GM23248 (cell line): ENCODE measurements around the gene TH. TPM values are rescaled to one million over a fixed set of nuclear protein-coding genes. Genes with fewer than 3 reads are reported as not detected.

Source experiments
- DNase-seq: peaks from one replicate; pipeline ENCODE4 v3.0.0-alpha.2; 2015
- H2AFZ ChIP-seq: fragments of 200-600 bp; sonication (generic); 2 replicates; pipeline ENCODE4 v1.6.1; 2016; ENCODE audit warnings: antibody characterized with exemption
- H3F3A ChIP-seq: fragments of 200-600 bp; sonication (generic); 2 replicates; pipeline ENCODE4 v1.6.1; 2016; ENCODE audit warnings: mild to moderate bottlenecking, antibody characterized with exemption, mixed run types; ENCODE audit not compliant: insufficient read depth
- H3K27ac ChIP-seq: fragments of 200-600 bp; sonication (generic); 2 replicates; pipeline ENCODE4 v1.5.1; 2016; ENCODE audit warnings: mild to moderate bottlenecking
- H3K27me3 ChIP-seq: fragments of 200-600 bp; sonication (generic); replicated peaks from 2 replicates; pipeline ENCODE4 v1.6.1; 2016; ENCODE audit warnings: mild to moderate bottlenecking; ENCODE audit not compliant: insufficient read depth
- H3K36me3 ChIP-seq: fragments of 200-600 bp; sonication (generic); 2 replicates; pipeline ENCODE4 v1.6.1; 2016; ENCODE audit warnings: low read depth, mild to moderate bottlenecking
- H3K4me1 ChIP-seq: fragments of 200-600 bp; sonication (generic); 2 replicates; pipeline ENCODE4 v1.6.1; 2016; ENCODE audit warnings: mild to moderate bottlenecking; ENCODE audit not compliant: insufficient read depth
- H3K4me2 ChIP-seq: fragments of 200-600 bp; sonication (generic); one replicate; pipeline ENCODE4 v1.6.1; 2016; ENCODE audit warnings: mild to moderate bottlenecking; ENCODE audit not compliant: unreplicated experiment
- H3K4me3 ChIP-seq: fragments of 200-600 bp; sonication (generic); 2 replicates; pipeline ENCODE4 v1.5.1; 2016; ENCODE audit warnings: mild to moderate bottlenecking
- H3K79me2 ChIP-seq: fragments of 200-600 bp; sonication (generic); 2 replicates; pipeline ENCODE4 v1.6.1; 2016; ENCODE audit warnings: mild to moderate bottlenecking; ENCODE audit not compliant: insufficient read depth
- H3K9ac ChIP-seq: fragments of 200-600 bp; sonication (generic); 2 replicates; pipeline ENCODE4 v1.6.1; 2016; ENCODE audit warnings: mild to moderate bottlenecking
- H3K9me2 ChIP-seq: fragments of 200-600 bp; sonication (generic); 2 replicates; pipeline ENCODE4 v1.6.1; 2016; ENCODE audit warnings: mixed run types, mild to moderate bottlenecking, moderate library complexity; ENCODE audit not compliant: insufficient read depth
- H3K9me3 ChIP-seq: fragments of 200-600 bp; sonication (generic); one replicate; pipeline ENCODE4 v1.6.1; 2017; ENCODE audit warnings: low read depth
- H4K20me1 ChIP-seq: fragments of 200-600 bp; sonication (generic); 2 replicates; pipeline ENCODE4 v1.6.0; 2016; ENCODE audit not compliant: insufficient read depth
- EZH2 ChIP-seq: fragments of 200-600 bp; sonication (generic); IDR thresholded peaks from 2 replicates; pipeline ENCODE4 v1.6.1; 2018; ENCODE audit warnings: antibody characterized with exemption, mild to moderate bottlenecking; ENCODE audit not compliant: insufficient read depth, poor library complexity, severe bottlenecking
- EZH2phosphoT487 ChIP-seq: fragments of 200-600 bp; sonication (generic); IDR thresholded peaks from 2 replicates; pipeline ENCODE4 v1.6.1; 2018; ENCODE audit warnings: antibody characterized with exemption, moderate library complexity, mild to moderate bottlenecking, low read depth; ENCODE audit not compliant: insufficient read depth
- WGBS, 2 experiments: methylation state at CpG; one replicate each; pipeline ENCODE4 v1.1.6; 2015 to 2017; ENCODE audit warnings: low lambda C conversion rate in 2 of 2, low coverage in 1 of 2; ENCODE audit errors: missing lambda C conversion rate in 2 of 2; 5-methylcytosine and 5-hydroxymethylcytosine counted together
- in situ Hi-C: fragments of 300-500 bp; cut with MboI; formaldehyde crosslinking; loops from 2 replicates; pipeline ENCODE4 v1.15.0; 2020
- polyA plus RNA-seq: library from polyadenylated mRNA; unstranded; fragments of >200 nt; fragmentation: Nextera tagmentation; extraction: Ambion mirVana; gene quantifications from 2 replicates; pipeline ENCODE4 v1.2.1, GENCODE V29; 2016
- total RNA-seq: library from RNA; depleted of rRNA; stranded (reverse); fragments of >200 nt; shearing (Covaris generic); gene quantifications from 2 replicates; pipeline ENCODE4 v1.2.3, GENCODE V29; 2014

TH gene
- total and polyA plus RNA-seq, 2 experiments from 2014 or later, result not detected

- H3K4me1 ChIP-seq, result no peaks in the 10 kb centered on the region
- H3K9me3 ChIP-seq, result no peaks in the 10 kb centered on the region
- H3K9ac ChIP-seq, result no peak within 1 kb of the TSS
- no peak within 1 kb of the TSS for H3K4me3 ChIP-seq
- no peak for DNase-seq
- no peaks in the 10 kb centered on the region for H3K9me2 ChIP-seq
- H4K20me1 ChIP-seq, result no peaks in the 10 kb centered on the region
- H3K27me3 ChIP-seq, result no peaks in the 10 kb centered on the region
- H3K27ac ChIP-seq, result no peak within 1 kb of the TSS
- in situ Hi-C loops, result loop anchor here (25.0 kb wide), 2 partner anchors 298 to 448 kb away; partner anchors contain the start of gene LSP1
- H3K4me2 ChIP-seq, result no peak within 1 kb of the TSS
- TF ChIP-seq EZH2phosphoT487 (no peak), EZH2 (no peak)
- no peaks in the 10 kb centered on the region for H3K36me3 ChIP-seq
- no peaks in the 10 kb centered on the region for H3F3A ChIP-seq
- H2AFZ ChIP-seq, result no peak within 1 kb of the TSS
- 34 to 56% methylated on average over 9 to 10 of the region's 13 CpGs for WGBS, 2 experiments
- no peaks in the 10 kb centered on the region for H3K79me2 ChIP-seq
Observed at GRCh38 chr11:2160736-2161259, 10.8 kb downstream of the TH start, which contains the start of gene INS. INS (minus strand) TSS chr11:2161209; CDS start chr11:2160971, 238 bp downstream.

- no peak overlapping the region for H2AFZ ChIP-seq
- H3F3A ChIP-seq, result no peaks in the 10 kb centered on the region
- DNase-seq, result no peak
- H3K27me3 ChIP-seq, result no peaks in the 10 kb centered on the region
- no peak overlapping the region for H3K27ac ChIP-seq
- TF ChIP-seq EZH2 (no peak), EZH2phosphoT487 (no peak)
- H3K4me3 ChIP-seq, result no peak overlapping the region
- no peaks in the 10 kb centered on the region for H3K9me3 ChIP-seq
- no peaks in the 10 kb centered on the region for H3K4me1 ChIP-seq
- WGBS, 2 experiments, result 40 to 44% methylated on average over 32 to 35 of the region's 36 CpGs
- H4K20me1 ChIP-seq, result no peaks in the 10 kb centered on the region
- in situ Hi-C loops, result loop anchor here (25.0 kb wide), 2 partner anchors 297 to 447 kb away; partner anchors contain the start of gene LSP1
- H3K4me2 ChIP-seq, result no peak overlapping the region
- H3K9me2 ChIP-seq, result no peaks in the 10 kb centered on the region
- no peaks in the 10 kb centered on the region for H3K79me2 ChIP-seq
- no peaks in the 10 kb centered on the region for H3K36me3 ChIP-seq
- H3K9ac ChIP-seq, result no peak overlapping the region
Observed at GRCh38 chr11:2159536-2160413, 11.8 kb downstream of the TH start.

- H4K20me1 ChIP-seq, result no peaks in the 10 kb centered on the region
- WGBS, 2 experiments, result 70 to 72% methylated on average over 3 to 10 of the region's 10 CpGs
- no peak for TF ChIP-seq EZH2phosphoT487
- TF ChIP-seq EZH2, result no peak
- no peak overlapping the region for H3K27ac ChIP-seq
- no peaks in the 10 kb centered on the region for H3F3A ChIP-seq
- H3K9me3 ChIP-seq, result no peaks in the 10 kb centered on the region
- no peak overlapping the region for H3K4me2 ChIP-seq
- no peak overlapping the region for H2AFZ ChIP-seq
- DNase-seq, result no peak
- no peaks in the 10 kb centered on the region for H3K79me2 ChIP-seq
- H3K4me3 ChIP-seq, result no peak overlapping the region
- H3K36me3 ChIP-seq, result no peaks in the 10 kb centered on the region
- no peaks in the 10 kb centered on the region for H3K9me2 ChIP-seq
- no peak overlapping the region for H3K9ac ChIP-seq
- in situ Hi-C loops, result loop anchor here (25.0 kb wide), 2 partner anchors 297 to 447 kb away; partner anchors contain the start of gene LSP1
- no peaks in the 10 kb centered on the region for H3K27me3 ChIP-seq
- no peaks in the 10 kb centered on the region for H3K4me1 ChIP-seq
Observed at GRCh38 chr11:2158966-2159365, 12.6 kb downstream of the TH start.

GRCh38 chr11:2158296-2158737 lies 13.3 kb downstream of the TH start:
- Histone ChIP-seq H2AFZ (no peak overlapping the region), H3K4me1 (no peaks in the 10 kb centered on the region), H3K27me3 (no peaks in the 10 kb centered on the region), H3K79me2 (no peaks in the 10 kb centered on the region), H3K9me3 (no peaks in the 10 kb centered on the region), H3K4me2 (no peak overlapping the region), H3K27ac (no peak overlapping the region), H3K36me3 (no peaks in the 10 kb centered on the region), H3F3A (no peaks in the 10 kb centered on the region), H3K9ac (no peak overlapping the region), H3K4me3 (no peak overlapping the region), H4K20me1 (no peaks in the 10 kb centered on the region), H3K9me2 (no peaks in the 10 kb centered on the region)
- in situ Hi-C loops, result loop anchor here (25.0 kb wide), 2 partner anchors 296 to 446 kb away; partner anchors contain the start of gene LSP1
- TF ChIP-seq EZH2phosphoT487, result no peak
- no peak for TF ChIP-seq EZH2
- no peak for DNase-seq
- WGBS, 2 experiments, result 23 to 26% methylated on average over 11 to 13 of the region's 13 CpGs
